SK-N-MC (cell line): ENCODE results near the gene NHS.

Experiments used
- EZH2 ChIP-seq: fragments of 200-600 bp; sonication (generic); IDR thresholded peaks from one replicate; pipeline ENCODE4 v1.6.1; 2017; ENCODE audit warnings: antibody characterized with exemption
- FOXP2 ChIP-seq: optimal IDR thresholded peaks from 2 replicates; pipeline ENCODE3; 2011; ENCODE audit warnings: mild to moderate bottlenecking, moderate library complexity; ENCODE audit not compliant: insufficient read depth; ENCODE audit errors: extremely low read length, control extremely low read depth
- POLR2AphosphoS5 ChIP-seq: IDR thresholded peaks from 2 replicates; pipeline ENCODE4 v1.6.1; 2012; ENCODE audit warnings: mild to moderate bottlenecking, low read depth, low read length, borderline replicate concordance

- no peak for TF ChIP-seq EZH2
- no peak for TF ChIP-seq POLR2AphosphoS5
- TF ChIP-seq FOXP2, result no peak
Observed at GRCh38 chrX:17656035-17656418, 281.0 kb downstream of the NHS start.
